Suprapubic skin (tissue), 4 donors: ENCODE results near the gene ANK2. TPM values are rescaled to one million over a fixed set of nuclear protein-coding genes. Genes with fewer than 3 reads are reported as not detected.
A peak's percentile ranks its signal among the peaks of the same experiment; 100 is the strongest.

ENCODE experiments used
- DNase-seq, 2 donors: peaks; one replicate each; pipeline ENCODE4 v3.0.0-alpha.2; 2019; ENCODE audit warnings: low spot score in 2 of 2
- H3K27ac ChIP-seq: fragments of 200-600 bp; sonication (generic); one replicate; pipeline ENCODE4 v1.5.1; 2019
- H3K27me3 ChIP-seq: fragments of 200-600 bp; sonication (generic); one replicate; pipeline ENCODE4 v1.5.1; 2019
- H3K36me3 ChIP-seq: fragments of 200-600 bp; sonication (generic); one replicate; pipeline ENCODE4 v1.5.1; 2019
- H3K4me1 ChIP-seq: fragments of 200-600 bp; sonication (generic); one replicate; pipeline ENCODE4 v1.5.1; 2019
- H3K4me3 ChIP-seq: fragments of 200-600 bp; sonication (generic); one replicate; pipeline ENCODE4 v1.5.1; 2019; ENCODE audit warnings: mild to moderate bottlenecking
- H3K9me3 ChIP-seq: fragments of 200-600 bp; sonication (generic); one replicate; pipeline ENCODE4 v1.5.1; 2019
- EP300 ChIP-seq: sonication (generic); formaldehyde crosslinking; IDR thresholded peaks from one replicate; pipeline ENCODE4 v1.6.1; 2017; ENCODE audit warnings: antibody characterized with exemption
- POLR2A ChIP-seq, 2 donors: fragments of 450-650 bp; IDR thresholded peaks; one replicate each; pipeline ENCODE4 v1.6.1; 2017; ENCODE audit warnings: antibody characterized with exemption in 2 of 2, mild to moderate bottlenecking in 2 of 2, moderate library complexity in 2 of 2
- POLR2AphosphoS5 ChIP-seq, 3 donors: sonication (generic); formaldehyde crosslinking; IDR thresholded peaks; one replicate each; pipeline ENCODE4 v1.6.1; 2017; ENCODE audit warnings: antibody characterized with exemption in 3 of 3
- WGBS: methylation state at CpG from one replicate; pipeline ENCODE4 v1.1.5; 2018; 5-methylcytosine and 5-hydroxymethylcytosine counted together
- total RNA-seq, 4 donors: library from RNA; depleted of rRNA; stranded (reverse); fragments of >200 nt; gene quantifications; one replicate each; pipeline ENCODE4 v1.1.0, GENCODE V29; 2016
- TF ChIP-seq, protein P1 (sequence below), 2 donors: fragments of 200-600 bp in 1 of 2; fragments of 450-650 bp in 1 of 2; sonication (generic) in 1 of 2; IDR thresholded peaks; one replicate each; pipeline ENCODE4 v1.5.1; 2016 to 2019; ENCODE audit warnings: antibody characterized with exemption in 2 of 2, mild to moderate bottlenecking in 1 of 2, moderate library complexity in 1 of 2

ANK2 gene
- total RNA-seq, 4 donors from 2014 or later: 7.7 to 15.2 (median 11.2) TPM

DNA sequence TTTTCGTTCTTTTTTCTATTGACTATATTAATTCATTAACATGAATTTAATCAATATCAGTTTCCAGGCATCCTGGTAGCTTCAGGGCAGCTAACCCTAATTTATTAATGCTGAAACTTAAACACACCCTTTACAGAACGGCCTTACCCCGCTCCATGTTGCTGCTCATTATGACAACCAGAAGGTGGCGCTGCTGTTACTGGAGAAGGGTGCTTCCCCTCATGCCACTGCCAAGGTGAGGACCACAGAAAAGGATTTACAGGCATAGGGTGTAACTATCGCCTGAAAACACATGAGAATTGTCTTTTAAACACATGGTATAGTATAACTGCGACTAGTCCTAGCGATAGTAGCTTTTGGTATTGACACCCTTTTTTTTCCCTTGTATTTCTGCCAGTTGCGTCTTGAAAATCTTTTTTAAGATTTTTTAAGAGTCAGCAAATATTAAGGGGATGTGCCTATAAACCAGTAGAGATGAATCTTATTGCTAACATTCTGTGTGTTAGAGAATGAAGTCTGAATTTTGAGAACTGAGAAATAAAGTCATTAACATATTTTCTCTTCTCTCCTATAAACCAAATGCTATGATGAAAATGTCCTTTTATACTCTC is 229.0 kb downstream of the ANK2 start:
- Histone ChIP-seq H3K4me1 (peaks cover 3% of the 10 kb centered on the region), H3K9me3 (no peaks in the 10 kb centered on the region), H3K4me3 (no peak overlapping the region), H3K27ac (no peak overlapping the region), H3K27me3 (no peaks in the 10 kb centered on the region), H3K36me3 (no peaks in the 10 kb centered on the region)
- 33% methylated on average over 8 of the region's 8 CpGs for WGBS
- DNase-seq: peak; percentile 80 to 82
- TF ChIP-seq POLR2AphosphoS5 (IDR thresholded peaks at IDR 0.05) (no peak), EP300 (no peak), POLR2A (IDR thresholded peaks at IDR 0.05) (no peak)
- TF ChIP-seq, protein P1, sequence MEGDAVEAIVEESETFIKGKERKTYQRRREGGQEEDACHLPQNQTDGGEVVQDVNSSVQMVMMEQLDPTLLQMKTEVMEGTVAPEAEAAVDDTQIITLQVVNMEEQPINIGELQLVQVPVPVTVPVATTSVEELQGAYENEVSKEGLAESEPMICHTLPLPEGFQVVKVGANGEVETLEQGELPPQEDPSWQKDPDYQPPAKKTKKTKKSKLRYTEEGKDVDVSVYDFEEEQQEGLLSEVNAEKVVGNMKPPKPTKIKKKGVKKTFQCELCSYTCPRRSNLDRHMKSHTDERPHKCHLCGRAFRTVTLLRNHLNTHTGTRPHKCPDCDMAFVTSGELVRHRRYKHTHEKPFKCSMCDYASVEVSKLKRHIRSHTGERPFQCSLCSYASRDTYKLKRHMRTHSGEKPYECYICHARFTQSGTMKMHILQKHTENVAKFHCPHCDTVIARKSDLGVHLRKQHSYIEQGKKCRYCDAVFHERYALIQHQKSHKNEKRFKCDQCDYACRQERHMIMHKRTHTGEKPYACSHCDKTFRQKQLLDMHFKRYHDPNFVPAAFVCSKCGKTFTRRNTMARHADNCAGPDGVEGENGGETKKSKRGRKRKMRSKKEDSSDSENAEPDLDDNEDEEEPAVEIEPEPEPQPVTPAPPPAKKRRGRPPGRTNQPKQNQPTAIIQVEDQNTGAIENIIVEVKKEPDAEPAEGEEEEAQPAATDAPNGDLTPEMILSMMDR (IDR thresholded peaks at IDR 0.05): peak; percentile 39 to 73

DNA sequence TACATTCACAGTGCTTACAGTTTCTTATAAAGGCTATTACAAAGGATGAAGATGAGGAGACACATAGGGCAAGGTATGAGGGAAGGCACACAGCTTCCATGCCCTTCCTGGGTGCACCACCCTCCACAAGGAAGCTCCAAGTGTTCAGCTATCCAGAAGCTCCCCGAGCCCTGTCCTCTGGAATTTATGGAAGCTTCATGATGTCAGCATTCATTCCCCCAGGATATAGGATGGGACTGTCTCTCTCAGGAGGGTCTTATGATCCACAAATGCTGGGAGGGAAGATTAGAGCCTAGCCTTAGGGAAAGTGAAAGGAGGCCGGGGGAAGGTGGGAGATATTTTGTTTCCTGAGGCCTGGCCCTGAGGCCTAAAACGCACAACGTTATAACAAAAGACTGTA is 236.0 kb downstream of the ANK2 start:
- no peak for TF ChIP-seq EP300
- TF ChIP-seq POLR2A (IDR thresholded peaks at IDR 0.05): no peak
- TF ChIP-seq, protein P1 (IDR thresholded peaks at IDR 0.05): no peak
- TF ChIP-seq POLR2AphosphoS5 (IDR thresholded peaks at IDR 0.05): no peak
- 76% methylated on average over 3 of the region's 4 CpGs for WGBS

DNA sequence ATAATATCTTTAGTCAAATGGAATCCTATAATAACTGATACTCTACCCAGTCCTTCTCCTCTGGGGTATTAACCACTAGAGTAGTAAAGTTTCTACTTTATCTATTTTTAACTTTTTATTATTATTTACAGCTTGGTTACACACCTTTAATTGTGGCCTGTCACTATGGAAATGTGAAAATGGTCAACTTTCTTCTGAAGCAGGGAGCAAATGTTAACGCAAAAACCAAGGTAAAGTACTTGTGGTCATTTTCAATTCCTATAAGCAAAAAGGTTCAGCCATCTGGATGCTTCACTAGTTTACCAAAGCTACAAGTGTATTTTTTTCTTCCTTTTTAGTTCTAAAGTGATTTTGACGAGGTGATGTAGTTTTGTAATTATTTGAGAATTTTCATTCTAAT is 238.8 kb downstream of the ANK2 start:
- no peaks in the 10 kb centered on the region for H3K27me3 ChIP-seq
- WGBS: 83% methylated on average over 2 of the region's 2 CpGs
- TF ChIP-seq, protein P1 (IDR thresholded peaks at IDR 0.05): no peak
- TF ChIP-seq EP300: no peak
- no peak for TF ChIP-seq POLR2AphosphoS5 (IDR thresholded peaks at IDR 0.05)
- TF ChIP-seq POLR2A (IDR thresholded peaks at IDR 0.05): no peak
- no peaks in the 10 kb centered on the region for H3K4me1 ChIP-seq
- no peak overlapping the region for H3K27ac ChIP-seq
- no peak for DNase-seq
- no peaks in the 10 kb centered on the region for H3K36me3 ChIP-seq
- no peaks in the 10 kb centered on the region for H3K9me3 ChIP-seq
- no peak overlapping the region for H3K4me3 ChIP-seq

More for the DNA sequence above, 236.0 kb downstream of the ANK2 start:
- Histone ChIP-seq H3K36me3 (no peaks in the 10 kb centered on the region), H3K27ac (no peak overlapping the region), H3K27me3 (no peaks in the 10 kb centered on the region), H3K4me1 (no peaks in the 10 kb centered on the region), H3K9me3 (no peaks in the 10 kb centered on the region), H3K4me3 (no peak overlapping the region)
- no peak for DNase-seq

DNA sequence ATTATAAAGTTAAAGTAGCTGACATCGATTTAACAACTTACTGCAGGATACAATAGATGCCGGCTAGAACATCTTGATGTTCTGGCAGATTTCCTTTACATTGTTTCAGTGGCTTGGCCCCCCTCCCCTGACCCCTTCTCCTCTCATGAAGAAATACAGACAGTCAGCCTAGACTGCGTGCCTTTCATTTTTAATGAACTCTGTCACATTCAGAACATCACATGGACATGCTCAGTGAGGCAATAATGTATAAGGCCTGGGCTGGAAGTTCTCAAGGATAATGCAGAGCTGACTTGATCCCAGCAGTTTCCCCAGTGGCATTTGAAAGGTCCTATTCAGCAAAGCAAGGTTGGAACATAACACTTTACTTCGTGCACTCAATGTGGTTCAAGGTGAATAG is 239.2 kb downstream of the ANK2 start:
- no peaks in the 10 kb centered on the region for H3K9me3 ChIP-seq
- H3K4me1 ChIP-seq: no peaks in the 10 kb centered on the region
- H3K27ac ChIP-seq: no peak overlapping the region
- H3K4me3 ChIP-seq: no peak overlapping the region
- no peaks in the 10 kb centered on the region for H3K27me3 ChIP-seq
- no peak for DNase-seq
- no peaks in the 10 kb centered on the region for H3K36me3 ChIP-seq
- TF ChIP-seq POLR2AphosphoS5 (IDR thresholded peaks at IDR 0.05): no peak
- TF ChIP-seq POLR2A (IDR thresholded peaks at IDR 0.05): no peak
- TF ChIP-seq, protein P1 (IDR thresholded peaks at IDR 0.05): no peak
- no peak for TF ChIP-seq EP300
- 78% methylated on average over 4 of the region's 4 CpGs for WGBS

DNA sequence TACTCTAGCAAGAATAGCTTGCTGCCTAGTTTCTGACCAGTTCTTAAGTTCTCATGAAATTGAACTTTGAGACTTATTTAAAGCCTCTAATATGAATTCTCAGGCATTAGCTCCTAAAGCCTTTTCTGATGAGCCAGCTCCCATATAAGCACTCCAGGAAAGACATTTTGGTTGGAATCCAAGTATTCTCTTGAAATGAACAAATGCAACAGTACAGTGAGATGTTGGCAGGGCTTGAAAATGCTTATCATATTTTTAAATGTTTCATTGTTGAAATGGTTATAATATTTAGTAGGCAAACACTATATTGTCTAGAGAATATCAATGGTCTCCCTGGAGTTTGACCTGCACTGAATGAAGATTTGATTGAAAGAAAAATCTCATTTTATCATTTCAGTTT is 240.3 kb downstream of the ANK2 start:
- TF ChIP-seq, protein P1 (IDR thresholded peaks at IDR 0.05): no peak
- TF ChIP-seq POLR2A (IDR thresholded peaks at IDR 0.05) (no peak), POLR2AphosphoS5 (IDR thresholded peaks at IDR 0.05) (no peak), EP300 (no peak)
- Histone ChIP-seq H3K9me3 (no peaks in the 10 kb centered on the region), H3K27me3 (no peaks in the 10 kb centered on the region), H3K36me3 (no peaks in the 10 kb centered on the region), H3K4me1 (no peaks in the 10 kb centered on the region), H3K27ac (no peak overlapping the region), H3K4me3 (no peak overlapping the region)
- DNase-seq: no peak
